Pons (tissue), 1 donor: ENCODE data around the gene TENT5A.

Source experiments
- DNase-seq: peaks from one replicate; pipeline ENCODE4 v3.0.0-alpha.2; 2016; ENCODE audit warnings: low spot score

Gene TENT5A

DNA sequence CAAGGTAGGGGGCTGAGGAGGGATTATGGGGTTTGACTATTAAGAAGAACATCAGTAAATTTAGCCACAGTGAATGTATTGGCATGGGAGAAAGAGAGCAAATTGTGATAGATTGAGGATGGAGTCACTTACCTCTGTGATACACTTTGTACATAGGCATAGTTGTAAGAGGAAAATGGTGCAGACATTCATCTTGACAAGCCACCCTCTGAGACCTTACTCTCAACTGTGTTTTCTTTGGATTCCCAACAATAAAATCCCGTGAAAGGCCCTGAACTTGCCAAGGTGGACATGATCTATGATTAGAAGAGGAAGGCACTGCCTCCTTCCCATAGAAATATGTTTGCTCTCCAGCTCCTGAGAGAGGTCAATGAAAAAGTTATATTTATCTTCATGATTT, 18.6 kb upstream of the TENT5A start:
- DNase-seq: no peak

DNA sequence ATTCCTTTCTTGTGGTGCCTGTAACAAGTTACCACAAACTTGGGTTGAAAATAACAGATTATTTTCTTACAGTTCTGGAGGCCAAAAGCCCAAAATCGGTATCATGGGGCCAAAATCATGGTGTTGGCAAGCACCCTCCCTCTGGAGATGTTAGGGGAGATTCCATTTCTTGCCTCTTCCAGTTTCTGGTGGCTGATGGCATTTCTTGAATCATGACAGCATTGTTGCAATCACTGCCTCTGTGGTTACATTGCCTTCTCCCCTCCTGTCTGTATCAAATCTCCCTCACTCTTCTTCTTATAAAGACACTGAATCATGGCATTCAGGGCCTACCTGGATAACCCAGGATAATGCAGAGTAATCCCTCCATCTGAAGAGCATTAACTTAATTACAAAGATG, 17.9 kb upstream of the TENT5A start:
- DNase-seq: no peak

DNA sequence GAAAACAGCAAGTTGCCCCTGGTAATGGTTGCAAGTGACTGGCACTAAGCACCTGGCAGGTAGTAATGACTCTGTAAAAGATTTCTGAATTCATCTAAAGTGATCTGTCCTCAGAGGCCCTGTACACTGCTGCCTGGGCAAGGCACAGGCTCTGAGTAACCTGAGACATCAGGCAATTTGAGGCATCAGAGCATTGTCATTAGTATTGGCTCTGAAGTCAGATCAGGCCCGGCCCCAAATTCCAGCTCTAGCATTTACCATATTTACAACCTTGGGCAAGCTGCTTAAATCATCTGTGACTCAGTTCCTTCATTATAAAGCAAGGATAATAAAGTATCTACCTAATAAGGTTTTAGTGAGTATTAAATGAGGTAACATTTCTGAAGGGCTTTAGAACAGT, 17.3 kb upstream of the TENT5A start:
- DNase-seq: no peak

DNA sequence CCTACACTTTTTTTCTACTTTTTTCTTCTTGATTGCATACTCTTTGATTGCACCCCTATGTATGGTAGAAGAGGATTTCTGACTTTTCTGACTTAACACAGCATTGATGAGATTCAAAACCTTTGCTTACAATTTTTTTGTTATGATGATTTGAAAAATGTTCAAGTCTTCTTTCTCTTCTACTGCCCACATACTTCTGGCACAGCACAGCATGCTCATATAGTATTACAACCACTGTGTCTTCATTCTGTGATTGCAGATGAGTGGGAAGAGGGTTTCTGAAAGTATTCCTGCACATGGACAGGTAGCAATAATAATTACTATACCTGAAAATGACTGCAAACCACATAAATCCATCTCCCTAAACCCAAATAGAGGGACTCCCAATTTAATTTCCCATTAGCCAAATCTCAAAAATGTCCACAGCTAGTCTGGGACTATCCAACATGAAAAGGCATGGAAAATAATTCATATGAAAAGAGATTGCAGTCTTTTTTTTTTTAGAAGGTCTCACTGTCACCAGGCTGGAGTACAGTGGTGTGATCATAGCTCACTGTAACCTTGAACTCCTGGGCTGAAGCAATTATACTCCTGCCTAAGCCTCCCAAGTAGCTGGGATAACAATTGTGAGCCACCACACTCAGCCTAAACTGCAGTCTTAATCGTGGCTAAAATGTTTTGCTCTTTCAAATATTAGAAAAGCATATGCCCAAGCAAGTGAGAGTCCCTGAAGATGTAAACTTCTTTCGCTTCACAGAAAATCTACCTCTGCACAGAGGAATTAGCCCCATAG, 15.9 kb upstream of the TENT5A start:
- no peak for DNase-seq

DNA sequence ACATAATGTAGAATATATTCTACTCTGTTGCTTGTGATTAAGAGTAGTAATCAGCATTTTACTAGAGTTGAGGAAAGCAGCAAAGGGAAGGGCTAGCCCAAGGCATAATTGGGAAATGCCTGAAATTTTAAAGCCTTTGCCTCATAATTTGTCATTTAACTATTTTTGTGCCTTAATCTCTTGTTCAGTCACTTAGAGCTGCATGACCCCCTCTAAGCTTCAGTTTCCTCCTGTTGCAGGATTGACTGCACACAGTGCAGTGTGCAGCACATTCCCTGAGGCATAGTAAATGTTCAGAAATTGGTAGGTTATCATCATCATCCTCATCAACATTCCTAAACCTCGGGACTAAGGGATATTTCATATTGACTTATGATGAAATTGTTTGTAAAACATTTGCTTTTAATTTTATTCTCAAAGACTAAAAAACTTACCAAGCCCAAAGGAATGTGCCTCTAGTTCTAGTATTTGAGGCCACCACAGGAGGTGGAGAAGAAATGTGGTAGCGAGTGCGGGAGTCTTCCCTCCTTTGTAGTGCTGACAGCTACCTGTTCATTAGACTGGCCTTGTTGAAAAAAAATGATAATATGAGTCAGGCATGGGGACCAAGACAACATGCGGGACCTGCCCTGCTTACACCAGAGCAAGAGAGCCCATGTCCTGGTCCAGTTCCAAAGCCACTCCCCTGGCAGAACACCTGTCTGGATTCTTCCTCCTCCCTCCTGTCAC, 14.8 kb upstream of the TENT5A start:
- DNase-seq: no peak

DNA sequence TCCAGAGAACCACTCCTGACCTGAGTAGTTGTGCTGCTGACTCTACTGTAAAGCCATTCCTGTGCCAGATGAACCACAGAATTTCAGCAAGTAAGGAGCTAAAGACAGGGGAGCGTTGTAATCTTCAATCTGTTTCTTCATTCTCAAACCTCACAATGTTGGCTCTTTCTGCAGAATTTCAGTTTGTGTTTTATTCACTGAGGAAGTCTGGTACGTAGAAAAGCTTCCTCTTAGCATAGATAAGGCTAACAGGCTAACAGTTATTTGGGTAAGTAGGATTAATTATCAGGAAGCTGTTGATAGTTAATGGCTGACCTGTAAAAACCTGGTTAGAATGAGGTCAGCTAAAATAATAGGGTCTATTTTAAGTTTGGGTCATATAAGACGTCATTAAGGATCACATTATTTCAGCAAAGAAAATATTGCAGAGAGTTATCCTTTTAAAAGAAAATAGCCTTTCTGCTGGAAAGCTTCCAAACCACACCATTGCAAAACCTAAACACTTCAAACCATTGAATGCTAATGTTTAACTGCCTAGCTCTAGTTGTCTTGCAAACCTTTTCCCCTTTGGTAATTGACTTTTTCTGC, 14.1 kb upstream of the TENT5A start:
- peak; percentile 45 for DNase-seq

DNA sequence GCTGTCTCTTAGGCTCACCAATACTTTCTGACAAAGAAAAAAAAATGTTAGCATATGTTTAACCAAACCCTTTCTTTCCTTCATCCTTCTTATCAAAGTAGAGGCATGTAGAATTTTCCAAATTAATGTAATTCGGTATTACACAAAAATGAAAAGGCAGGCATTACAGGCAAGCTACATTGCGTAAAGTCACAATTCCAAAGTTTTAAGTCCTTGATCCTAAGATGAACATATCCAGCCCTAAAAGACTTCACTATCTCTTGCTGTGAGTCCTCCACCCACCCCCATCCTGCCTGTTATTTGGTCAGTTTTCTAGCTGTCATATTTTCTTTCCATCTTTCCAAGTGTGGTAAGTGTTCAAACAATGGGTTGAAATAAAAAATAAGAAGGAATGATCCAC, 12.1 kb upstream of the TENT5A start:
- DNase-seq: no peak

DNA sequence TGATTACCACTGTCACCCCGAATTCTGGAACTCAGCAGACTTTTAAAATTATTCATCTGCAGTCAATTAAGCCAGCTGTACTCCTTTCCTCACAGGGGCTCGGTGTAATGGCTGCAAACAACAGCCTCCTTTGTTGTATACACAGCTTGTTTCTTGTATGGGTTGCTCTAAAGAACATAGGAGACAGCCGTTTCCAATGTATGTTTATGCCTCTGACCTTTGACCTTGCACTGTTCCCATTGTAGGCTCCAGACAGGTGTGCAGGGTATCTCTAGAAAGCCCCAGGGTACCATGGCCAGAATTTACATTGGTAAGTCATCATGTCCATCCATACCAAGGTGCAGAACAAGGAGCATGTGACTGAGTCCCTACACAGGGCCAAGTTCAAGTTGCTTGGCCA, 11.5 kb upstream of the TENT5A start:
- no peak for DNase-seq

DNA sequence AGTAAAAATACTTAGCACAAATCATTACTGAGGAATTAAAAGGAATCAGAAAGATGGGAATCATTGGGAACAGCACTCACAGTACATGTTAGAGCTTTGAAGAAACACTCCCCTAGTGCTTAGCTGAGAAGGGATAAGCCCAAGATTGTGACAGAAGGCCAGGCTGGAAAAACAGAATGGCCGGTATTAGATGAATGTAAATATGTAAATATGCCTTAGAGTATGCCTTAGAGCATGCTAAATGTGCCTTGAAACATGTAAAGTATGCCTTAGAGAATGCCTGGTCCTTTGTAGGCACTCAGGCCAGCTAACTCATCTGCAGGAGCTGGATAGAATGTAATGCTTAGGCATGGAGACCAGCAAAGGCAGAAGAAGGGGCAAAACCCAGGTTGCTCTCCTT, 10.6 kb upstream of the TENT5A start:
- no peak for DNase-seq

DNA sequence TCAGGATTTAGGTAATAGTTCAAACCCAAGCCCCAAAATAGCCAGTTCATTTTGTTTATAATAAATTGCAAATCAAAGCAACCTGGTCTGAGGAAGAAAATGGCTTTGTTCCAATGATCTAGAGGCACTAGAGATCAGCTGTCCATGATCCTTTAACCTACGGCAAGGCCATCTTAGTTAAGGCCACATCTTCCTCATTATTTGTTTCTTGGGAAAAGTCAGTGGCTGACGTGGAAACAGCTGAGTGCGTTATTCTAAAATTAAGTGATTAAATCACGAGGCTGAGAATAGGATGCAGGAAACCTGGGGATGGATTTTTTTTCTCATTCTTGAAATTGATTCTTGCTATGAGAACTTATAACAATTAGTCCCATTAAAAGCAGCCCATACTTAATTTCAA, 10.1 kb upstream of the TENT5A start:
- DNase-seq: no peak

DNA sequence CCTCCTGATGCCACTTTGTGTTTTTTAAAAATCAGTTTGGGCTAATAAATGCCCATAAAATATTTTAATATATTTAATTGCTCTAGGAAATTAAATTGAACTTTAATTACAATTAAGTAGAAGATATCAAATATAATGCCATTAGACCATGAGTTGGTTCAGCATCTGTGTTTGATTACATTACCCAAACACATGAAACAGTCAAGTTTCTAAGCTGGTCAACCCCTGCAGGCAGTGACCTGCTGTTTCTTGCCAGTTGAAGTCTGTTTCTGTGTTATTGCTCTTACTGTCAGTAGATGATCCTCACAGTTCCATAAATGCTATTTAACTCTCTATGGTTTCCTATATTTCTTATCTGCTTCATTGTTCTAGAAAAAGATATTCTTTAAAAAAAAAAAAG, 9.7 kb upstream of the TENT5A start:
- DNase-seq: no peak

DNA sequence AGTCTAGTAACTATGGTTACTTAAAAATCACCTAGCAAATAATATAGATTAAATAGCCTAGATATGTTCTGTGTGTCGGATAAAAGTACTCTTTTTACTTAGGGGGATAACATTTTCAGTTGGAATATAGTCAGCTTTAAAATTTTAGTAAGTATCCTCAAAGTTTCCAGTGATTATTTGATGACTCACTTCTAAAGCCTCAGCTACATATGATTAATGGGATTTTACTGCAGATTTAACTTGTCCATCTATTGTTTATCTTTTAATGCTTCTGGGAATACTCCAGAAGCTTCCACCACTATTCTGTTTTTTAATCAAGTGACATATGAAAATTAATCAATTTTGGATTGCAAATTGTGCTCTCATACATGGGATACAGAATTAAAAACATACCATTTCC, 8.7 kb upstream of the TENT5A start:
- DNase-seq: no peak

DNA sequence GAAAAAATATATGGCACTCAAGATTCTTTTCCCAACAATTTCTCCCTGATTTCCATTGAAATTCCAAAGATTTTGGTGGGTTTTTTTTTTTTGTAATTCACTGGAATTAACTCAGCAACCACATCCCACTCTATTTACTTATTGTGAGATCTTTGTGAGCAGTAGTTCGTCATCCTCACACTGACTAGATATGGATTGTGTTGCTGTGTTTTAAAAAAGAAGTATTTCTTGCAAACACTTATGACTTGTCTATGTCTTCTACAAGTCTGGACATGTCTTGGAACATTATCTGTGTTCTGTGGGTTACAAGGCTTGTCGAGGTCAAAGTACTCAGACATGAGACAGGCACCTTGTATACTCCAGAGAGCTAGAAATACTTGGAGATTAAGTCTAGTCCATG, 7.3 kb upstream of the TENT5A start:
- DNase-seq: no peak

DNA sequence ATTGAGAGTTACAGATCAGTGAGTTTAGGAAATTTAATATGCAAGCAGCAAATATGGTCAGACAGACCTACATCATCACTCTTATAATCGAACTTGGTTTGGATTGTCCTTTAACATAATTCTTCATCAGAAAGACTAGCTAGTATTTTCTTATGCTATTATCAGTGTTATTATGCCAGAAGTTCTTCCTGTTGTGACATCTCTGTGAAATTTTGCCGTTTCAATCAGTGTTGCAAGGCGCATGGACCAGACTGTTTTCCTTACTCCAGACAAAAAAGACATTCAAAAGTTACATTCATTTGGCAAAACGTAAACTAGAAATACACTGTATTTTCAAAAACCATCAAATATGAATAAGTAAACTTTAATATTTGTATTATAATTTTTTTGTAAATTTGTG, 5.7 kb upstream of the TENT5A start:
- DNase-seq: no peak

DNA sequence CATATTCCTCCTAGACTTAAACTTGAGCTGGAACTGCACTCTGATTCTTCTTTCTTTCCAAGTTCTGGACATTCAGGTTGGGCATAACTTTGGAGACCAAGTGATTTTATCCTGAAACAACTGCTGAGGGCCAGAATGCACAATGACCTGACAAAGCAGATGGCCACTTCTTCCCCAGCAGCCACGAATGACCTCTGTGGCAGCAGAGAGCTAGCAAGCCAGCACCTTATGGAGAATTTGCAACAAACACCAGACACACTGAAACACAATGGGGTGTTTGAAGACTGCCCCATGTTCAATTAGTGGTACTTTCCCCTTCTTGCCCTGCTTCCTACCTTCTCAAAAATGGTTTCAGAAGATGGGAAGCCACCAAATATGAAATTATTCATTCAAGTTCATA, 4.2 kb upstream of the TENT5A start:
- DNase-seq: no peak

DNA sequence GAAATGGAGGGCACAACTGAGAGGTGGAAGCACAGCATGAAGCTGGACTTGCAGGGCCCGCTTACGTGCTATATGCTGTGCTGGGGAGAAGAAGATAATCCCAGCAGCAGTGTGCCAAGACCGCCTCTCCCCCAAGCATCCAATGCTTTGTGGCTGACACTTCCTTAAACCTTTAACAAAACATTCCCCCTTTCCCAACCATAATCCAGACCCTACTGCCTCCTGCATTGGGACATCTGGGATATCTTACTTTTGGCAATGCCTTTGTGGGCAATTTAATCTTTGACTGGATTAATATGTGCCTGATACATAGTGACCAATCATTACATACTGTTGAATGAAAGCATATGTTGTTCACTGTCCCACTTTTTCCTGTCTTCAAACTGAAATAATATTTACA, 3.1 kb upstream of the TENT5A start:
- DNase-seq: no peak

DNA sequence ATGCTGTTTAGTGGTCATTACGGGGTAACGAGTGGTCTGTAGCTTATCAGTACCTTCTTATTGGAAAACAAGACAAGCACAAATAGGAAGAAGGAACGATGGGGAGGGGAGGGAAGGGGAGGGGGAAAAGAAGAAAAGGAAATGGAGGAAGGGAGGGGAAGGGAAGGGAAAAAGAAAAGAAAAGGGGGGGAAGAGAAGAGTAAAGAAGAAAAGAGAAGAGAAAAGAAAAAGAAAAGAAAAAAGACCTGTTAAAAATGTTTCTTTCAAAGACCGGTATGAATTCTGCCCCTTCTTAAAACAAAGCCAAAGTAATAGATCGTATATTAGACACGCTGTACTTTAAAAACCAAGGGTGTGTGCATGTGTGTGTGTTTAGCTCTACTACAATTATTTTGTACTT, 2.4 kb upstream of the TENT5A start:
- no peak for DNase-seq

DNA sequence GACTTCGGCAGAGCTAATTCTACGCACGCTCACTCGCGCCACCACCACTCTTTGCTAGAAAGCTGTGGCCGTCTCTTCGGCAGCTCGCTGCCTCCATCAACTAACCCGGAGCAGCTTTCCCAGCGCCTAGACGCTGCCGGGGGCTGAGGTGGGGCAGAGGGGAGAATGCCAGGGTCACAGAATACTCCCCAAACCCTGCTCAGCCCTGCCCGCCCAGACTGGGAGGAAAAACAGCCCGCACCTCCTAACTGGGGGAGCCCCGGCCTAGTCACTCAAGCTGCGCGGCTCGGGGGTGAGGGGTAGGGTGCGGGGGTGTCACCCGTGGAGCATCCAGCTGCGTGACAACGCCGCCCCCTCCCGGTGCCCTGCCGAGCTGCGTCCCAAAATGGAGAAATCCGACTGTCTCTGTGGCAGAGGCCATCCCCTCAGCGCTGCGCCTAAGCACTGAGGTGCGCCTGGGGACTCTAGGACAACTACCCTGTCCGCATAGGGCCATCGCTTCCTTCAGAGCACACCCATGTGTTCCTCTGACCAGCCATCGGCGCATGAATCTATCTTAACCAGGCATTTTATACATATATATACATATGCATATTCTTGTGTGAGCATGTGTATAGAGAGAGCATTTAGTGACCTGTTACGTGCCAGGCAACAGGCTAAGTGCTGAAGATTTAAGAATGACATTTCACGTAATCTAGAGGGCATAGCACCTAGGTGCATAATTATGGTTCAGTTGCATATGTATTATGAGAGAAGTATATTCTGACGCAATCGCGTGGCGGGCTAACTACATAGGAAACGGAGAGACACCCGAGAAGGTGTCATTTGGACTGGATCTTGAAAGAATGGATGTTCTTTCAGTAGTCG, 1.5 kb upstream of the TENT5A start:
- DNase-seq: peak; percentile 73

DNA sequence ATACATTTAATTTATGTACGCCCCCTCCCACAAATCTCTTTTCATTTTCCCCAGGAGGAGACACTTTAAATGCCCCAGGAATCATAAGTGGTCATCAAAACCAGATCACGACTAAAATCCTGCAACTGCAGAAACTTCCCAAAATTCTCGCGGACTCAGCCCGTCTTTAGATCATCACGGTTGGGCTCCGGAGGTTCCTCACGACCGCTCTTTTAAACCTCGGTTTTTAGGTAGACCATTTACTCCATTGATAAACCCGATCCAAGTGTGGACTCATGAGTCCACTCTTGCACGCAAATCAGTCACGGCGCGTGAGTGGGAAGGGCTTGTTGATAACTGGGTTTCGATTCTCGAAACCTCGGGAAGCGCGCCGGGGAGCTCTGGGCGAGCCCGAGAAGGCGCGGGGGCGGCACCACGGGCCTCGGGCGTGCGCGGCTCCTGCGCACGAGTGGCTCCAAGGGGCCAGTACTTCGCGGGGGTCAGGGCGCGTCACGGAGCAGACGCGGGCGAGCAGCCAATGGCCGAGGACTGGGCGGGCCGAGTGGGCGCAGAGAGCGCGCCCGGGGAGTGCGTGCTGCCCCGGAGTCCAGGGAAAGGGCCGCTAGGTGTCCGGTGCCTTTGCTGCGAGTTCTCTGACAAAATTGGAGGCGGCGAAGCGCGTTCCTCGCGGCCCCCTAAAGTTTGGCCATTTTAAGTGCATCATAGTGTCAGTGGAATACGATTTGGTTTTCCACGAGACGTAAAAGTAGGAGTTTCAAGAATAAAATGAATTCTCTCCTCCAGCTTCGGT, 635 bp upstream of the TENT5A start:
- DNase-seq: peak; percentile 83

DNA sequence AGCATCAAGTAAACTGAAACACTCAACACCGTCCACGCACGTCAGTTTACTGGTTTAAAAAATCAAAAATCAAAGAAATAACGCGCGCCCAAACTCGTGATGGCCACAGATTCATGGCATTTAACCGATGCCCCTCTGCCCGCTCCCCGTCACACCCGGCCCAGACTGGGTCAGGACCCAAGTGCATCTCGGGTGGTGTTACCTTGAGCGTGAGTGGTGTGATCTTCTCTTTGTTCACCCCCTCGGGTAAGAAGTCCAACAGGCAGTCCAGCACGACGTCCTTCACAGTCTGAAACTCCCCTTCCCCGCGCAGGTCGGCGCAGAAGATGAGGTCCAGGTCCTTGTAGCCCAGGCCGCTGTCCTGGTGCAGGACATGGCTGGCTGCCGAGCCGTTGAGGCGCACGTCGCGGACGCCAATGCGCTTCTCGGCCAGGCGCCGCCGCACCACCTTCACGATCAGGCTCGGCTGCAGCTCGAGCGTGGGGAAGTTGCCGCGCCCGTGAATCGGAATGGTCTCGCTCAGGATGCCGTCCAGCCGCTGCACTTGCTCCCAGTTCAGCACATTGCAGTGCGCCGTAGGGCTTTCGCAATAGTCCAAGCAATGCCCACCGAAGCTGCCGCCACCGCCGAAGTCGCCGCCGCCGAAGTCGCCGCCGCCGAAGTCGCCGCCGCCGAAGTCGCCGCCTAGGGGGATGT, 945 bp downstream of the TENT5A start:
- DNase-seq: no peak
